NCI-H2107 treated with DMSO at 0.1 percent for 48 hours (cell line): ENCODE data around the gene LAMTOR4.

ENCODE experiments used
- DNase-seq: peaks from one replicate; lab custom pipeline; 2025; ENCODE audit not compliant: unreplicated experiment; lab: John Stamatoyannopoulos, UW

The LAMTOR4 gene

GRCh38 chr7:100148559-100149328, at the start of gene LAMTOR4:
LAMTOR4 (plus strand) TSS chr7:100148918; CDS start chr7:100148973, 55 bp downstream.
- peak; percentile 98 for DNase-seq

- no peak for DNase-seq
These were observed 49.3 kb upstream of the LAMTOR4 start for GRCh38 chr7:100099452-100099851.

GRCh38 chr7:100100420-100101015, 48.2 kb upstream of the LAMTOR4 start:
- DNase-seq: peak; percentile 78

GRCh38 chr7:100101016-100101862, 47.5 kb upstream of the LAMTOR4 start, which contains the start of the genes AP4M1 and MCM7:
AP4M1 (plus strand) TSS chr7:100101643; CDS start chr7:100101715, 72 bp downstream.
MCM7 (minus strand) TSS chr7:100101397; CDS start chr7:100101294, 103 bp downstream.
- peak; percentile 97 for DNase-seq

- no peak for DNase-seq
These were observed 45.5 kb upstream of the LAMTOR4 start for GRCh38 chr7:100102950-100103840.

GRCh38 chr7:100105534-100105933, 43.2 kb upstream of the LAMTOR4 start:
- DNase-seq: no peak

- no peak for DNase-seq
These were observed 42.1 kb upstream of the LAMTOR4 start for GRCh38 chr7:100106633-100107032.

- DNase-seq: no peak
These were observed 41.5 kb upstream of the LAMTOR4 start for GRCh38 chr7:100107125-100107737.

GRCh38 chr7:100107890-100108289, 40.8 kb upstream of the LAMTOR4 start:
- no peak for DNase-seq

DNA sequence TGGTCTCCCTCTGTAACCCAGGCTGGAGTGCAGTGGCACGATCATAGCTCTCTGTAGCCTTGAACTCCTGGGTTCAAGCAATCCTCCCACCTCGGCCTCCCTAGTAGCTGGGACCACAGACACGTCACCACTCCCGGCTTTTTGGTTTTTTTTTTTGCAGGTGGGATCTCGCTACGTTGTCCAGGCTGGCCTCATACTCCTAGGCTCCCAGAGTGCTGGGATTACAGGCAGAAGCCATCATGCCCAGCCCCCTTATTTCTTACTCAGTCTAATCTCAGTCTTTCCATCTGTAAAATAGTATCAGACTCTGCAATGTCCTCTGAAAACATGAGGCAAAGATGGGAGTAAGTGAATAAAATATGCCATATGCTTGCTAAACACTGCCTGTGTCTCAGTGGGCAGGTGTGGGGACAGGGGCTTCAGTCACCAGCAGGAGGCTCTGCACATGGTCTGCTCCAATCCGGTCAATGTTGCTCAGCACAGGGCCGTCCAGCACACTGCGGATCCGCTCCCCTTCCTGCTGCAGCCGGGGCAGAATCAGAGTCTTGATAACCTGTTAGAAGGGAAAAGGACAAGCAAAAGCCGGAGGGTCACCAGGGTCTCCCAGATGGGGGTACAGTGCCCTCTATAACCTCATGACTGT, 39.1 kb upstream of the LAMTOR4 start:
- DNase-seq: no peak

DNA sequence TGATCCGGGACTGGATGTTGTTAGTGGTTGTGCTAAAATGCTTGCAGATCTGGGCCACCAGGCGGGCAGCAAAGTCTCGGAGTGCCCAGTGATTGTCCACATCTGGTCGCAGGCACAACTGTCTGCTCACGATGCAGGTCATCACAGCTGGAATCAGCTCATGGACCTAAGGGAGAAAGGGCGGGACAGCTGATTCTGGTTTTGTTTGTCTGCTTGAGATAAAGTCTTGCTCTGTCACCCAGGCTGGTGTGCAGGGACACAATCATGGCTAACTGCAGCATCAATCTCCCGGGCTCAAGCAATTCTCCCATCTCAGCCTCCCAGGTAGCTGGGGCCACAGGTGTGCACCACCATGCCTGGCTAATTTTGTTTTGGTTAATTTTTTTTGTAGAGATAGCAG, 37.6 kb upstream of the LAMTOR4 start:
- DNase-seq: no peak

GRCh38 chr7:100111914-100112313, 36.8 kb upstream of the LAMTOR4 start:
- no peak for DNase-seq

DNA sequence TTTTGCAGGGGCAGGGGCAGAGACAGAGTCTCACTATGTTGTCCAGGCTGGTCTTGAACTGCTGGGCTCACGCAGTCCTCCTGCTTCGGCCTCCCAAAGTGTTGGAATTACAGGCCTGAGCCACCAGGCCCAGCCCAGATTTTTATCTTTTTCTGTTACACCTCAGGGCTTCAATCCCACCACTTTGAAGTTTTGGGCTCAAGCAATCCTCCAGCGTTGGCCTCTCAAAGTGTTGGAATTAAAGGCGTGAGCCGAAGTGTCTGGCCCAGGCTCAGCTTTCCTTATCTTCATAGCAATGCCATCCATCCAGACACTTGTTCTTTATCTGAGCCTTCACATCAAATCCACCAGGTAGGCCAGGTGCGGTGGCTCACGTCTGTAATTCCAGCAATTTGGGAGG, 33.7 kb upstream of the LAMTOR4 start:
- no peak for DNase-seq

DNA sequence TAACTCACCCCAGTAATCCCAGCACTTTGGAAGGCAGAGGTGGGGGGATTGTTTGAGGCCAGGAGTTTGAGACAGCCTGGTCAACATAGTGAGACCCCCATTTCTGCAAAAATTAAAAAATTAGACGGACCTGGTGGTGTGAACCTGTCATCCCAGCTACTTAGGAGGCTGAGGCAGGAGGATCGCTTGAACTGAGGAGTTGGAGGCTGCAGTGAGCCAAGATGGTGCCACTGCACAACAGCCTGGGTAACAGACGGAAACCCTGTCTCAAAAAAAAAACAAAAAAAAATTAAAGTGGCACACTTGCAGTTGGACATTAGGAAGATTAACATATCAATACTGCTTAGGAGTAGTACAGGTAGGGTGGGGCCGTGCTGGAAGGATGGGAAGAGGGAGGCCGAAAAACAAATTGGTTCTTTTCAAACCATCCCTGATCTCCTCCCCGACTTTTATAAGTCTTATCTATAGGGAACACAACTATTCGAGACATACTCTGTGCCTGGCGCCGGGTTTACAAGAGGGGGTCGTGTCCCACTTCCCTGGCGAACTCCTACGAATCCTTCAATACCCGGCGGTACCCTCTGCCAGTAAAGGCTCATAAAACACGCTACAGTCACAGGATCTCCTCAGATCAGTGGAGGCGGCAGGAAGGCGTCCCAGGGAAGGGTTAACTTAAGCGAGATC, 30.2 kb upstream of the LAMTOR4 start:
- no peak for DNase-seq

GRCh38 chr7:100119072-100119969, 29.4 kb upstream of the LAMTOR4 start, which contains the start of the genes CNPY4 and TAF6:
CNPY4 (plus strand) TSS chr7:100119634; CDS start chr7:100119745, 111 bp downstream.
TAF6 (minus strand) TSS chr7:100119358; CDS start chr7:100114209, 5,149 bp downstream.
- DNase-seq: peak; percentile 97

- DNase-seq: peak; percentile 40
These were observed 28.6 kb upstream of the LAMTOR4 start for GRCh38 chr7:100119970-100120732.

DNA sequence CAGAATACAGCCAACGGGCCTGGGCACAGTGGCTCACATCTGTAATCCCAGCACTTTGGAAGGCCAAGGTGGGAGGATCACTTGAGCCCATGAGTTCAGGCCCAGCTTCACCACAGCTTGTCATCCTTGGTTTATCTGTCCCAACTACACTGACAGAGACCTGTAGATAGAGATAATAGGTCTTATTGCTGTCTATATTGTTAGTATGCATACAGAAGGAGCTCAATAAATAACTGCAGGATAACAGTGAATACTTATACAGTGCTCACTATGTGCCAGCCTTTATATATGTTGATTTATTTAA, 28.0 kb upstream of the LAMTOR4 start:
- no peak for DNase-seq
